Measurements from ENCODE around the gene LMLN.

LMLN gene

GRCh38 chr3:198030125-198030524 lies 70.1 kb downstream of the LMLN start:
- H3K9me3 ChIP-seq (ENCODE audit: insufficient read depth, low read length): no peaks in the 10 kb centered on the region
- no peaks in the 10 kb centered on the region for H3F3A ChIP-seq (ENCODE audit: insufficient read depth)
- H3K36me3 ChIP-seq (ENCODE audit: low read length): no peaks in the 10 kb centered on the region
- H3K27ac ChIP-seq (ENCODE audit: low read depth, low read length): no peak overlapping the region
- TF ChIP-seq EZH2phosphoT487 (conservative IDR thresholded peaks at IDR 0.05; ENCODE audit: low read length): no peak
- no peak for TF ChIP-seq CTCF (IDR thresholded peaks at IDR 0.05; ENCODE audit: insufficient read depth, low read length, poor library complexity, severe bottlenecking)
- no peak overlapping the region for H2AFZ ChIP-seq (ENCODE audit: low read depth, low read length, severe bottlenecking)
- no peaks in the 10 kb centered on the region for H3K9me2 ChIP-seq (replicated peaks; ENCODE audit: insufficient read depth, low read length)
- H4K20me1 ChIP-seq (ENCODE audit: low read depth, low read length): no peaks in the 10 kb centered on the region
- no peaks in the 10 kb centered on the region for H3K79me2 ChIP-seq (ENCODE audit: insufficient read depth, low read length)
- no peak overlapping the region for H3K4me2 ChIP-seq (ENCODE audit: low read depth, low read length, poor library complexity, severe bottlenecking)
- no peaks in the 10 kb centered on the region for H3K27me3 ChIP-seq (ENCODE audit: low read length)
- no peak overlapping the region for H3K4me3 ChIP-seq (ENCODE audit: insufficient read depth, low read length, poor library complexity, severe bottlenecking)
- H3K9ac ChIP-seq (ENCODE audit: low read length): no peak overlapping the region

- H3K9me3 ChIP-seq (ENCODE audit: insufficient read depth, low read length): no peaks in the 10 kb centered on the region
- H3K4me2 ChIP-seq (ENCODE audit: low read depth, low read length, poor library complexity, severe bottlenecking): no peak overlapping the region
- no peaks in the 10 kb centered on the region for H3K27me3 ChIP-seq (ENCODE audit: low read length)
- H3K4me3 ChIP-seq (ENCODE audit: insufficient read depth, low read length, poor library complexity, severe bottlenecking): no peak overlapping the region
- no peaks in the 10 kb centered on the region for H3K36me3 ChIP-seq (ENCODE audit: low read length)
- H3F3A ChIP-seq (ENCODE audit: insufficient read depth): no peaks in the 10 kb centered on the region
- H3K27ac ChIP-seq (ENCODE audit: low read depth, low read length): no peak overlapping the region
- H3K9me2 ChIP-seq (replicated peaks; ENCODE audit: insufficient read depth, low read length): no peaks in the 10 kb centered on the region
- TF ChIP-seq CTCF (IDR thresholded peaks at IDR 0.05; ENCODE audit: insufficient read depth, low read length, poor library complexity, severe bottlenecking) (no peak), EZH2phosphoT487 (conservative IDR thresholded peaks at IDR 0.05; ENCODE audit: low read length) (no peak)
- H4K20me1 ChIP-seq (ENCODE audit: low read depth, low read length): no peaks in the 10 kb centered on the region
- no peaks in the 10 kb centered on the region for H3K79me2 ChIP-seq (ENCODE audit: insufficient read depth, low read length)
- no peak overlapping the region for H3K9ac ChIP-seq (ENCODE audit: low read length)
- H2AFZ ChIP-seq (ENCODE audit: low read depth, low read length, severe bottlenecking): no peak overlapping the region
These were observed 70.7 kb downstream of the LMLN start for GRCh38 chr3:198030726-198031125.

- H3K36me3 ChIP-seq (ENCODE audit: low read length): no peaks in the 10 kb centered on the region
- H3K4me2 ChIP-seq (ENCODE audit: low read depth, low read length, poor library complexity, severe bottlenecking): no peak overlapping the region
- no peaks in the 10 kb centered on the region for H3K9me2 ChIP-seq (replicated peaks; ENCODE audit: insufficient read depth, low read length)
- H3K27me3 ChIP-seq (ENCODE audit: low read length): no peaks in the 10 kb centered on the region
- H4K20me1 ChIP-seq (ENCODE audit: low read depth, low read length): no peaks in the 10 kb centered on the region
- H3K9me3 ChIP-seq (ENCODE audit: insufficient read depth, low read length): no peaks in the 10 kb centered on the region
- TF ChIP-seq CTCF (IDR thresholded peaks at IDR 0.05; ENCODE audit: insufficient read depth, low read length, poor library complexity, severe bottlenecking) (no peak), EZH2phosphoT487 (conservative IDR thresholded peaks at IDR 0.05; ENCODE audit: low read length) (no peak)
- no peak overlapping the region for H3K9ac ChIP-seq (ENCODE audit: low read length)
- no peak overlapping the region for H3K4me3 ChIP-seq (ENCODE audit: insufficient read depth, low read length, poor library complexity, severe bottlenecking)
- H3K79me2 ChIP-seq (ENCODE audit: insufficient read depth, low read length): no peaks in the 10 kb centered on the region
- no peaks in the 10 kb centered on the region for H3F3A ChIP-seq (ENCODE audit: insufficient read depth)
- H3K27ac ChIP-seq (ENCODE audit: low read depth, low read length): no peak overlapping the region
- H2AFZ ChIP-seq (ENCODE audit: low read depth, low read length, severe bottlenecking): no peak overlapping the region
These were observed 72.3 kb downstream of the LMLN start for GRCh38 chr3:198032039-198032936.

Data from SU-DHL-6 (cell line).